Measurements from ENCODE around the gene POMT1.

POMT1 gene

DNA sequence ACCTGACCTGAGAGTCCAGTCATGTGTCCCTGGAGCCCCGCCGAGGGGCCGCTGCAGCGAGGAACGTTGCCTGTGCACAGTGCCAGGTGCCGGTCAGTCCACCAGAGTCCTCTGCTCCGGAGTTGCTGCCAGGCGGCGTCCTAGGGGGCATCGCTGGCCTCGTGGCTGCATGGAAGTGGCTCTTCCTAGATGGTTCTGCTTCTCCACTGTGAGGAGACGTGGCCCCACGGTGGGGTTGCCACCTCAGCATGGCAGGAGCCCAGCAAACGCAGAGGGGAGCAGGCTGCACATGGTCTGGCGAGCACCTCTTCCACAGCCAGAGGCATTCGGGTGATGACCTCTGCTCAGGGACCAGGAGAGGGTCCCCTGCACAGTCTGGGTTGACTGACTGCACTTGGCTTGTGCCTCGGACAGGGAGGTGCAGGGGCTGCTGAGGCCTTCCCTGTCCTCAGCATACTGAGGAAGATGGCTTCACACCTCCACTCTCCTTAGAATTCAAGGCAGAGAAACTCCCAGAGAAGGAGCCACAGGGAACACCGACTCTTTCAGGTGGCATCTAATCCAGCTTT is 25.9 kb upstream of the POMT1 start:
- no peak for DNase-seq (ENCODE audit: low read depth)

DNA sequence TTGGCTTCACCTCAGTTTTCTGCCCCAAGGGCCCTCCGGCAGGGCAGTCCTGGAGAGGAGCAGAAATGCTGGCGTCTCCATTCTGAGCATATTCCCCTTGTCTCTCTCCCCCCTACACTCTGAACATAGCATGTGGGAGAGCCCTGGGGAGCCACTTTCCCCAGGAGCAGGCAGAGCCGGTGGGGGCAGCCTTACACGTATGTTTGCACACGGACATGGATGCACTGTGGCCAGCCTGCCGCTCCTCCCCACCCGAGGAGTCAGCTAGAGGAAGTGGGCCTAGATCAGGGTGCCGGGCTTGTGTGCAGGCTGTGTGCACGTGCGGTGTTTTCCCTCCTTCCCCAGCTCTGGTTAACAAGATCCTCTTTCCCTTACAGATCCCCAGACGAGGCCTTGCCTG is 25.4 kb upstream of the POMT1 start:
- no peak for DNase-seq (ENCODE audit: low read depth)

DNA sequence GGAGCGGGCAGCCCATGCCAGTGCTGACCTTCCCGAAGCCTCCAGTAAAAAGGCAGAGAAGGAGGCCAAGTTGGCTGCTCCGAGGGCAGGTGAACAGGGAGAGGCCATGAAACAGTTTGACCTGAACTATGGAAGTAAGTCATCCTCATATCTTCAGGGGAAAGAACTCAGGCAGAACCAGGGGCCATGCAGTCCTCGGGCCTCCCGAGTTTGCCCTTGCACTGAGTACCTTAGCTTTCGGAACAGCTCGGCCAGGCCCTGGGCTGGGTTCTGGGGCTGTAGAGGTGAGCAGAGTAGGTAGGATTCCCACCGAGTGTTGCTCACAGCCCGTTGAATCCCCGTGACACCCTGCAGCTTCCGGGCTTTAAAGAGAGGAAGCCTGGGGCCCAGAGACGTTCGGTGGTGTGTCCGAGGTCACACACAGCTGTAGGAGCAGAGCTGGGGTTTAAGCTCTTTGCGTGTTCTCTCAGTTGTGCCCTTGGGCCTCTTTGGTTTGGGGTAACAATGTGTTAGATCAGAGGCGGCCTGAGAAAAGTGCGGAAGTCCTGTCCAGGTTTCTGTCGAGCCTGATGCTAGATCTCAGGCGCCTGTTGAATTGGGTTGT is 24.8 kb upstream of the POMT1 start:
- no peak for DNase-seq (ENCODE audit: low read depth)

DNA sequence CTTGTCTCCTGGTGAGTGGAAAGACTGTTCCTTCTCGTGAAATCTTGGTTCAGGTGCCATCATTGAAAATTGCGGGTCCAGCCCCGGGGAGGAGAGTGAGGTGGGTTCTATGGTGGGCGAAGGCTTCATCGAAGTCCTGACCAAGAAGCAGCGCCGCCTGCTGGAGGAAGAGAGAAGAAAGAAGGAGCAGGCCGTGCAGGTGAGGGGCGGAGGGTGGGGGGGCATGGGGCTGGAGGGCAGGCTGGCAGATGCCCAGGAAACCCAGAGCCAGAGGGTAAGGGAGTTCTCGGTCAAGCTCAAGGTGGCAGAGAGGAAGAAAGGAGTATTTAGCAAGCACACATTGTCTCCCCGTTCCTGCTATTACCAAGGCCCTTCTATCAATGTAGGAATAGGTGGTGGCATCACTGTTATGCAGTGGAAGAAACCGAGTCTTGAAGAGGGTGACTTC is 24.3 kb upstream of the POMT1 start:
- DNase-seq (ENCODE audit: low read depth), result peak; percentile 36

DNA sequence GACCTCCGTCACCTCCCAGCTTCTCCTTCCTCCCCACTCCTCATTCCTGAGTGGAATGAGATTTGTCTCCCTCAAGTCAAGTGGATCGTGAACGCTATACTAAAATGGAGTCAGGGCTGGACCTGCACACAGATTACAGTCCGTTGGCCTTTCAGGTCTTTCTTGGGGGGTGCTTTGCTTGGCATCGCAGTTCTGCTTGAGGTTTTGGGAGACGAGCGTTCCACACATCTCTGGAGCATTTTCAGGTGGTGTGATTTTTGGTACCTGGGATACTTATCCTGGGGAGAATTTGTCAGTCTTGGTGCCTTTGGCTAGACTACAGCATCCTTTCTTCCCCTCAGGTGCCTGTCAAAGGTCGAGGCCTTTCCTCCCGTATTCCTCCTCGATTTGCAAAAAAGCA is 23.8 kb upstream of the POMT1 start:
- no peak for DNase-seq (ENCODE audit: low read depth)

DNA sequence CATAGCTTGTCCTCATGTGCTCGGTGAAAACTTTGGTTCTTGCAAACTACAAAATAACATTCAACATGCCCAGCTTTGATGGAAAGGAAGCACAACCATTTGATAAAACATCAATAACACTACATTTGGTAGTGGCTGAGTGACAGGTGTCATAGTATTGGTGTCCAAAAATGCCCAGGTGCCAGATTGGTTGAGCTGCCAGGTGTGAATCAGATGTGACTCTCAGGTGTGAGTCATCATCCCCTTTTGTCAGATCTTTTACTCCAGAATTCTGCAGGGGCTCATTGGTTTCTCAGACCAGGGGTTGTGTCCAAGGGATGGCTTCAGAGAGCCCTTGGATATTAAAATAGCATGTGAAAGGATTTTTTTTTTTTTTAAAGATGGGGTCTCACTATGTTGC is 22.5 kb upstream of the POMT1 start:
- DNase-seq (ENCODE audit: low read depth), result no peak

DNA sequence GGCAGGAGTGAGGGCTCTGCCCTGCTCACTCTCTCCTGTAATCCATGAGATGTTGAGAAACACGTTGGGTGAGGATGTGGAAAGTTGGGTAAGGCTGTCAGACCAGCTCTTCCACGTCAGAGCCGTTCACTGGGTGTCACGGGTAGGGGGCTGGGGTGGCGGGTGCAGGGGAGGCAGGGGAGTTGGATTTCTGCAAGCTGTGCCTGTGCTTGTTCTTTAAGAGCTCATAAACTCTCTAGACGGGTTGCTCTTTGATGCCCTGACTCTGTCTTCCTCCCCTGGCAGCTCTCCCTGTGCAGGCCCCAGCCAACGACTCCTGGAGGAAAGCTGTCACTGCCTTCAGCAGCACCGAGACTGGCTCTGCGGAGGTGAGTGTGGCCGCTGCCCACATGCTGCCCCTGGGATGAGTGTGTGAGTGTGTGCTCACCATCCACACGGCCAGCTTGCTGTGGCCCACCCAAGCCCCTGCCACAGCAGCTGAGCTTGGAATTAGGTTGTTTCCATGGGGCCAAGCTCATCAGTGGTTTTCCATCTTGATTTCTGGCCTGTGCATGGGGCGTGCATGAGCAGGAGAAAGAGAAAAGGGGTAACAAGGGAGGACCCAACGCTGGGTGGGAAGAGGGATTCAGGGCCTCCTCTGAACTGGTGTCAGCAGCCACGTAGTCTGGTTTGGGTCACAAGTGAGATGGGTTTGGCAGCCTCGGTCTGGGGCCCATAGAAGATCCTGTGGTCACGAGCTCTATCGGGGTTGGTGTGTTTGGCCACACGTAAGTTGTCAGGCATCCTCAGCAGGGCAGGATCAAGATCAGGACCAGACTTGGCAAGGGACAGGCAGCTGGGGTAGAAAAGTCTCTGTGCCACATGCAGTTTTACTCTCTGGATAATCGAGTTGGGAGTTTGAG is 21.0 kb upstream of the POMT1 start:
- DNase-seq (ENCODE audit: low read depth), result no peak

DNA sequence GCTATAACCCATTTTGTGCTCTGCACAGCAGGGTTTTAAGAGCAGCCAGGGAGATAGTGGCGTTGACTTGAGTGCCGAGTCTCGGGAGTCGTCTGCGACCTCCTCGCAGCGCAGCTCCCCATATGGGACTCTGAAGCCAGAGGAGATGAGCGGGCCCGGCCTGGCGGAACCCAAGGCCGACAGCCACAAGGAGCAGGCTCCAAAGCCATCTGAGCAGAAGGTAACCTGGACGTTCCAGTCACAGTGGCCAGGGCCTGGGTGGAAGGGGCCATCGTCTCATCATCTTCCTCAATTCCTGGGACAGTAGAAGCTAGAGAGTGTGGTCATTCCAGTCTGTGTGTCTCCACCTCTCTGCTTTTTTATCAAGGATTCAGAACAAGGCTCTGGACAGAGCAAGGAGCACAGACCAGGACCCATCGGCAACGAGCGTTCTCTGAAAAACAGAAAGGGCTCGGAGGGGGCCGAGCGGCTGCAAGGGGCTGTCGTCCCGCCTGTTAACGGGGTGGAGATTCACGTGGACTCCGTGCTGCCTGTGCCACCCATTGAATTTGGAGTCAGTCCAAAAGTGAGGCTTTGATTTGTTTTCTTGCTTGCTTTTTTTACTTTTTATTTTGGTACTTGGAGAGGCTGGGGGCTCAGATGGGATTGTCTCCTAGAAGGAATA is 20.2 kb upstream of the POMT1 start:
- no peak for DNase-seq (ENCODE audit: low read depth)

DNA sequence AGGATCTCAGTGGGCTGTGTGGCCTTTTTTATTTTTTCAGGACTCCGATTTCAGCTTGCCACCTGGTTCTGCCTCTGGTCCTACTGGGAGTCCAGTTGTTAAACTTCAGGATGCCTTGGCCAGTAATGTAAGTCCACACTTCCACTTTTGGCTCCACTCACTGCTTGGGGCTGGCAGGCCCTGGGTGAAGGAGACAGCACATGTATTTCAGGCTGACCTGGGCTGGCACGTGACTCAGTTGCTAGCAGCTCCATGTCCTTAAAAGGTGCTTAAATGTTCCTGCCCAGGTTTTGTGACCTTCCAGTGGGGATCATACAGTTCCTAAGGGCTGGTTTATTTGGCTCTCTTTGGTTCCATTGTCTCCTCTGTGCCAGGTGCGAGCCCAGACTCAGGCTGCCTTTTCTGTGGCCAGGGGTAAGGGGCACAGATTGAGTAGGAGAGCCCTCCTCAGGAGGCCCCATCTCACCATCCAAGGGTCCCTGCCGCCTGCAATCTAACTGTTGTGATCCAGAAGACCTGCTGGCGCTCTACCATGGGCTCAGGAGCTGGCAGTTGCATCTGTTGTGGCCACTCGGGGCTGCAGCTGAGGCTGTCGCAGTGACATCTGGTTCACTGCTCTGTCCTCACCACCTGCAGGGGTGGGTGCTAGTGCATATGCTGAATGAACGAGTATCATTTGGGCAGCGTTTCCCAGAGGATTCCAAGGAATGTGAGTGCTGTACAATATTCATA is 19.2 kb upstream of the POMT1 start:
- DNase-seq (ENCODE audit: low read depth), result no peak

DNA sequence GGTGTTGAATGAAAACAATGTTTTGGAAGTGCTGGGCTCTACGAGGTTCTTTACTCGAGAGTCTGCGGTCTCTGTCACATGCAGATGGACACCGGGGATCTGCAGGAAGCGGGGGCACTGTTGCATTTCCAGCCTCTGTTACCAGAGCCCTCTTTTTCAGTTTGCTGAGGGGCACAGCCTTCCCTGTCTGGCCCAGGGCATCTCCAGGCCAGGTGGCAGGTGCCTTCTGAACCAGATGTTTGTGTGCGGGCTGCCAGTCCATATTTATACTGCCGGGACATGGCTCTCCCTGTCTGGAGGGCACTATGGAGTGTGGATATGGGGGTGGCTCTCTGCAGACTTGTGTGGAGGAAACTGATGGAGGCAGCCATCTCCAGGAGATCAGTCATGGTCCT is 18.7 kb upstream of the POMT1 start:
- DNase-seq (ENCODE audit: low read depth), result no peak

DNA sequence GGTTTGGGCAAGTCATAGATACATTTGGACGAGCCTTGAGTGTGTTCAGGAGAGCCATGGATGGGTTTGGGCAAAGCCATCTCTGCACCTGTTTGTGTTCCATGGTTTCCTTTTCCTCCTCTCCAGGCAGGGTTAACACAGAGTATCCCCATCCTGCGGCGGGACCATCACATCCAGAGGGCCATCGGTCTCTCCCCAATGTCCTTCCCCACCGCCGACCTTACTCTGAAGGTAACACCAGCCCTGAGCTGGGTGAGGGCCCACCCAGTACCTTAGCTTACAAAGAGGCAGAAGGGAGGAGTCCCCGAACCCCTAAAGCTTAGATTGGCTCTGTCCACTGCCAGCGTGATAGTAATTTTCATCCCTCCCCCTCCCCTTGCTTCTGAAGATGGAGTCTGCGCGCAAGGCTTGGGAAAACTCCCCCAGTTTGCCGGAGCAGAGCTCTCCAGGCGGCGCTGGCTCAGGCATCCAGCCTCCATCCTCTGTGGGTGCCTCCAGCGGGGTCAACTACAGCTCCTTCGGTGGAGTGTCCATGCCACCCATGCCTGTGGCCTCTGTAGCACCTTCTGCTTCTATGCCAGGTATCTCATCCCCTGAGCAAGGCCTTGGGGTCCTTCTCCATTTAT is 18.0 kb upstream of the POMT1 start:
- DNase-seq (ENCODE audit: low read depth), result no peak

DNA sequence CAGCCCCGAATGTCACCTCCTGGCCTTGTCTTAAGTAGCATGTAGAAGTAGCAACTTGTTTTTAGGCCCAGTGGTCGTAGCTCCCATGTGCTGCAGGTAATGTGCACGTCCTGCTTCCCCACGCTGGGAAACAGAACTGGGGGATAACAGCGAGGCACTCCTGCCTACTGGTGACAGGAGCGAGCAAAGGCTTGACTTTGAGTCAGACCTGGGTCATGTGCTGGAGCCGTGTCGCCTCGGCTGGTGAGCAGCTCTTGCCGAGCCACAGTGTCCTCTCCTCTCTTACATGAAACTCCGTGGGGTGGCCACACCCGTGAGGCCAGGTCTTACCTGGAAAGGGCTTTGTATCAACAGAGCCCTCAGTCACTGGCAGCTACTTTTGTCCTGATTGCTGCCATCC is 17.5 kb upstream of the POMT1 start:
- no peak for DNase-seq (ENCODE audit: low read depth)

DNA sequence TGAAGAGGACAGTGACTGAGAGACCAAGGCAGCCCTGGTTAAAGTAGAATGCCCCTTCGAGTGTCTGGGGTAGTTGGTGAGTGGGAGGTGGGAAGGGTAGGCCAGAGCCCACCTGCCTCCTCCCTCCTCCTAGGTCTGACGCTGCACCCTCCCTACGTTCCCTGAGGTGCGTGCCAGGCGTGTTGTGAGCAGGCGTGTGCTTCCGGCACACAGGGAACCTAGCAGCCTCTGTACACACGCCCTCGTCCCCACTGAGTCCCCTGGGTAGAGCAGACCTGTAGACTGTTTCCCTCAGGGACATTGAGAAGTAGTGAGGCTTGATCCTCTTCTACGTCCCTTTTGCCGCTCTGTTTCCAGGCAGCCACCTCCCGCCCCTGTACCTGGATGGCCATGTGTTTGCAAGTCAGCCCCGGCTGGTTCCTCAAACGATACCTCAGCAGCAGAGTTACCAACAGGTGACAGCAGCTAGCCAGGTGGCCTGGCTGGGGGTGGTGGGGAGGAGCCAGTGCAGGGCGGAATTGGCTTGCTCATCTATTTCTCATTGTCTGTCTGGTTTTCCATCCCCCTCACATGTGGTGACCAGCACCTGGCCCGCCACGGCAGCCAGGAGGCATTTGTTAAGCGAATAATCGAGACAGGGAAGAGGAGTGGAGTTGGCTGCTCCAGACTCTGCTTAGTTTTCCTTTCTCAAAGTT is 16.8 kb upstream of the POMT1 start:
- no peak for DNase-seq (ENCODE audit: low read depth)

DNA sequence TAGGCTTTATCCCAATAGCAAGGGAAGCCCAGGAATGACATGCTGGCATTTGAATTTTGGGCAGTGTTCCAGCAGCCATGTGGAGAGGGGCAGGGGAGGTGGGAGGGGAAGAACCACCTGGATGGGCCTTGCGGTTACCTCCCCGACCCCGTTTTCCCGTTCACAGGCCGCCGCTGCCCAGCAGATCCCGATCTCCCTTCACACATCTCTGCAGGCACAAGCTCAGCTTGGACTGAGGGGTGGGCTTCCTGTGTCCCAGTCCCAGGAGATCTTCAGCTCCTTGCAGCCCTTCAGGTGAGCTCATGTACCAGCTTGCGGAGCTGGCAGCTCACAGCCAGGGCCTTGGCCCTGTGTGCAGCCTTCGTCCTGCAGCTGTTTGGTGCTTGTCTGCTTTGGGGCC is 15.7 kb upstream of the POMT1 start:
- no peak for DNase-seq (ENCODE audit: low read depth)

DNA sequence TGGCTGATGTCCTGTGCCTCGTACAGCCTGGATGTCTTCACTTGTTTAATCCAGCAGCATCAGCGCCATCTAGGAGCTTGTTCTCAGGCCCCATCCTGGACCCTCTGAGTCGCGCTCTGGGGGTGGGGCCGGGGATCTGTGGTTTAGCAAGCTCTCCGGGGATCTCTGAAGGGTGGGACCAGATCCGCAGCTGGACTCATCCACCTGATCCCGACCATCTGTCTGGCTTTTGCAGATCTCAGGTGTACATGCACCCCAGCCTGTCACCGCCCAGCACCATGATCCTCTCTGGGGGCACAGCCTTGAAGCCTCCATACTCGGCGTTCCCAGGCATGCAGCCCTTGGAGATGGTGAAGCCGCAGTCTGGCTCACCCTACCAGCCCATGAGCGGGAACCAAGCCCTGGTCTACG is 15.1 kb upstream of the POMT1 start:
- DNase-seq (ENCODE audit: low read depth), result no peak

DNA sequence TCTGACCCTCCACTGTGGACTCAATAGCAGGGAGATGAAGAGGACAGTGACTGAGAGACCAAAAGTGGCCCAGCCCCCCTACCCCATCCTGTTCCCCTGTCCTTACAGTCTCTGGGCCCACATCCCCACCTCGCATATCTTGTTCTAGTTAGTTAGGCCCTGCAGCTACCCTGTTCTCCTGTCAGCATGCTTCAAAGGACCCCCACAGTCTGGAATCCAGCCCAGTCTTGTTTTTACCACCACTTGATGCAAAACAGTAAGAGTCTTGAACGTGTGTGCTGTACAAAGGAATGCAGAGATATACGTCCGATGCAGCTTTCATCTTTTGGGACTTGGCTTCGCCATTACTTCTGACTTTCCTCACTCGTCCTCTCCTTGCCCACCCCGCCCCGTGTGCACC is 12.2 kb upstream of the POMT1 start:
- DNase-seq (ENCODE audit: low read depth), result no peak

DNA sequence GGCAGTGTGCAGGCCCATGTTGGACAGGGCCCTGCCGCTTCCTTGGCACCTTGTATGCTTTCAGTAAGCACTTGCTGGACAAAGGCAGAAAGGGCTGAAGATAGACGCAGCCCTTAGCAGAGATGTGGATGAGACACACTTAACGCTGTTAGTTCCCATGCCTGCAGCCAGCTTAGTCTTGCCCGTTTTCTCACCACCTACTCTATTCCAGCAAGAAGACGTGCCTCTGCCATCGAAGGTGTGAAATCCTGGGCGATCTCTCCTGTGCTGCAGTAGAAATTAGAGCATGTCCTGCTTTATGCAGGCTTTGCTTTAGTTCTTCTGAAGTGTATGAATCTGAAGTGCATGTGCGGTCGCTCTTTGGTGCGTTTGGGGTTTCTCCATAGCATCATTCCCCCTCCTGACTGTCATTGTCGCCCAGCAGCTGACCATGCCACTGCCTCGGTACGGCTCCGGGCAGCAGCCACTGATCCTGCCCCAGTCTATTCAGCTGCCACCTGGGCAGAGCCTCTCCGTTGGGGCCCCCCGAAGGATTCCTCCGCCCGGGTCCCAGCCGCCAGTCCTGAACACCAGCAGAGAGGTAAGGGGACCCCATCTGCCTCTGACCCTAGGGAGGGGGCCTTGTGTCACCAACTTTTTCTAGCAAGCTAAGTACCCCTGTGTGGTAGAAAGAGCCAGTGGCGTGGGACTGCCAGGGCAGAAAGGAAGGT is 11.6 kb upstream of the POMT1 start:
- DNase-seq (ENCODE audit: low read depth), result no peak

DNA sequence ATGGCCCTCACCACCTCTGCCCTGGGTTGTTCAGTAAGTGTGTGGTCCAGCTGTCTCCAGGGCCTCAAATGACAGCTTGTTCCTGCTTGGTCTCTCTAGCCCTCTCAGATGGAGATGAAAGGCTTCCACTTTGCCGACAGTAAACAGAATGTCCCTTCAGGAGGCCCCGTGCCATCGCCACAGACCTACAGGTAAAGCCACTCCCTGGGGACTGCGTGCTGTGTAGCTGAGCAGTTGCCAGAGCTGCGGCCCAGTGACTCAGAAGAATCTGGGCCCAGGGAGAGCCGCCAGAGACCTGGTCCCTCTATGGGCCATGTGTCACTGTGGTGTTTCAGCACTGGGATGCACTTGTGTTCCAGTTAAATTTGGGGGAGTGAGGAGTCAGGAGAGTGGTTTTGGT is 10.6 kb upstream of the POMT1 start:
- DNase-seq (ENCODE audit: low read depth), result no peak

DNA sequence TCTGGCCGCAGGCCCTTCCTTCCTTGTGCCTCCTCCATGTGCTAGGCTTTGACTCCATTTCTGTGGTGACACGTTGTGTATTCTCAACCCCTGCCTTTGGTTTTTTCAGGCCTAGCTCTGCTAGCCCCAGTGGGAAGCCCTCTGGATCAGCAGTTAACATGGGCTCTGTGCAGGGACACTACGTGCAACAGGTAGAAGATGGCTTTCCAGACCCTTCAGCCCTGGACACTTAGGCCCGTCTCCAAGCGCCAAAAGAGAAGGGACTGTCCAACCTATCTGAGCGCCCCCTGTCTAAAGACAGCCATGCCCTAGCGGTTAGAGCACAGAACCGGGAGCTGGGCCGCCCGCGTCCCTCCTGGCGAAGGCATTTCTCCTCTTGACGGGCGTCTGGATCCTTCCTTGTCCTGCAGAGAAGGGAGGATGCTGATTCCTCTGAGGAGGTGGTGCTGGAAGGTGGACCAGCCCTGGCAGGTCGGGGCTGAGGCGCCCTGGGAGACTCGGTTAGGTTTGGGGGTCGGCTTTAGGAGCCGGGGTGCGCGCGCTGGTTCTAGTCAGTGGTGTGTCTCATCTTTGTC is 8.3 kb upstream of the POMT1 start:
- DNase-seq (ENCODE audit: low read depth), result no peak

DNA sequence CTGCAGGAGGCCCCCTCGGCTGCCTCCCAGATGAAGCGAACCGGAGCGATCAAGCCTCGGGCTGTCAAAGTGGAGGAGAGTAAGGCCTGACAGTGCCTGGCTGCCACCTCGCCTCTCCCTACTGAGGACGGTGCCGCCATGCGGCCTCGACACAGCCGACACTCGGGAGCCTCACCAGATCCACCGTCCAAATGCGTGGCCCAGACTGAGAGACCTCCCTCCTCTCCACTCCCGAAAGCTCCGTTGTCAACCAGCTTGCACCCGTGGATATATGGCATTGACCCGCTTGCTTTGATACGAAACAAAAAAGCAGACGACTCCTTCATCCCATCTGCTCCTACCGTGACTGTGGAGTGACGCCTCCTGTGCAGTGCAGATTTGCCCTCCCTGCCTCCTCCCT is 6.9 kb upstream of the POMT1 start:
- DNase-seq (ENCODE audit: low read depth), result no peak

Data from stimulated activated CD4-positive, alpha-beta T cell treated with anti-CD3 and anti-CD28 coated beads, Interleukin-2, amount 100 ng/mL, for 4 hours (primary cell).